Keratinocyte (primary cell): ENCODE measurements around the gene GDA.

Experiments
- CTCF ChIP-seq, 3 experiments: IDR thresholded peaks in 1 of 3; conservative IDR thresholded peaks in 1 of 3; optimal IDR thresholded peaks in 1 of 3; 2 replicates in 2 of 3; 3 replicates in 1 of 3; pipeline versions ENCODE3 to v1.5.1; 2011; ENCODE audit warnings: low read length in 3 of 3, mild to moderate bottlenecking in 3 of 3, moderate library complexity in 2 of 3, control low read depth in 1 of 3, inconsistent platforms in 1 of 3; ENCODE audit not compliant: insufficient read depth in 2 of 3; ENCODE audit errors: extremely low read depth in 1 of 3
- EZH2 ChIP-seq: IDR thresholded peaks from one replicate; pipeline ENCODE4 v1.6.1; 2012; ENCODE audit warnings: inconsistent platforms, mild to moderate bottlenecking, low read length, moderate library complexity

GRCh38 chr9:72220589-72220988, 71.3 kb downstream of the GDA start:
- TF ChIP-seq EZH2 (no peak), CTCF (optimal IDR thresholded peaks at IDR 0.05 in 1 of 3, IDR thresholded peaks at IDR 0.05 in 1 of 3, conservative IDR thresholded peaks at IDR 0.05 in 1 of 3; ENCODE audit: extremely low read depth in 1 of 3, insufficient read depth in 2 of 3, low read length in 3 of 3) (no peak)
